Measurements from ENCODE around the gene HMGCL.
A peak's percentile ranks its signal among the peaks of the same experiment; 100 is the strongest.

Gene HMGCL

GRCh38 chr1:23776217-23776616 is 49.0 kb downstream of the HMGCL start:
- no peak for DNase-seq (ENCODE audit: low read depth)

GRCh38 chr1:23774174-23774880 is 50.9 kb downstream of the HMGCL start:
- DNase-seq (ENCODE audit: low read depth) = no peak

GRCh38 chr1:23772854-23773242 is 52.4 kb downstream of the HMGCL start:
- no peak for DNase-seq (ENCODE audit: low read depth)

DNA sequence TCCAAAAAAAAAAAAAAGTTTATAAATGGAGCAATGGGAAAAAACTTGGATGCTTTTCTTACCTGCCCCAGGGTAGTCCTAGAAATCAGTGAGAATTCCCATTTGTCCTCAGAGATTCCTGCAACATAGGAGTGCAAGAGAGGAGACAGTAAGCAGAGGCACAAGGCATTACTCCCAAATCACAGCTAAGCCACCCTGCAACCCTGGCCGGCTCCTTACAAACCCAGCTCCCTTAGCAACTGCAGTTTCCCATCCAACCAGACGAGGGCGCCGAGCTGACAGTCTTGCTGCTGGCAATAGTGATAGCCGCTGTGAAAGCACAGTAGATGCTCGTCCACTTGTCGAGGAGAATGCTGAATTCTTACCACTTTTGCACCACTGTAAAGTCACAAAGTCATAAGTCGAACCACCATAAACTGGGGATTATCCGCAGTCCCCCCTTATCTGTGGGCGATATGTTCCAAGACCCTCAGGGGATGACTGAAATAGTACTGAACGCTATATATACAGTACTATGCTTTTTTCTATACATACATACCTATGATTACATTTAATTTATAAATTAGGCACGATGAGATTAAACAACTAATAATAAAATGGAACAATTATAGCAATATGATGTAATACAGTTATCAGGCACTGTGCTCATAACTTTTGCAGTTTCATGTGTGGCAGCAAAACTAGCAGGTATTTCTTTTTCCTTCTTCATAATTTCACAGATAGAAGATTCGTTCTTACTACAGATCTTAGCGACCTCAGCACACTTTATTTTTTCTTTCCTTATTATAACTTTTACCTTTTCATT is 53.0 kb downstream of the HMGCL start:
- DNase-seq (ENCODE audit: low read depth) = peak; percentile 77

- DNase-seq (ENCODE audit: low read depth) = no peak
Observed at GRCh38 chr1:23768733-23769132, 56.5 kb downstream of the HMGCL start.

DNA sequence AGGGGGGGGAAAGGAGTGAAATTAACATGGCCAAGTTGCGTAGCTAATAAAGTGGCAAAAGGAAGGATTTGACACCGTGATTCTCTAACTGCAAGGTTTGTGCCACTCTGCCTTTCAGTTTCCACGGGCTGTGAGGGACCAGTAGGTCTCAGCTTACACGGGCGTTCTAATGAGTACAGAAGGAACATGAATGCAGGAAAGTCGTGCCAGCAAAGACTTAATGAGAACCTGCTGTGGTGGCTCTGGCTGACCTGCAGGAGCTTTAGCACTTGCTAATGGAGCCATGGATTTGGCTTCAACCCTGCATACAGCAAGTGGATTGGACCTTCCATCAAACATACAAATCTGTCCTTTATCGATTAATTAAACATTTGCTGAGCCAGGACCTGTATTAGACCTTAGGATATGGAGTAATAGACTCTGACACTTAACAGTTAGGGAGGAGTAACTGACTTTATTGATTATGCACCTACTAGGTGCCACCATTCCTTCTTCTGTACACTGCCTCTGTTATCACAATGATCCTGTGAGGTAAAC is 62.1 kb downstream of the HMGCL start:
- DNase-seq (ENCODE audit: low read depth) = no peak

- no peak for DNase-seq (ENCODE audit: low read depth)
Observed at GRCh38 chr1:23759277-23759676, 66.0 kb downstream of the HMGCL start.

- DNase-seq (ENCODE audit: low read depth) = no peak
Observed at GRCh38 chr1:23757812-23758211, 67.4 kb downstream of the HMGCL start.

DNA sequence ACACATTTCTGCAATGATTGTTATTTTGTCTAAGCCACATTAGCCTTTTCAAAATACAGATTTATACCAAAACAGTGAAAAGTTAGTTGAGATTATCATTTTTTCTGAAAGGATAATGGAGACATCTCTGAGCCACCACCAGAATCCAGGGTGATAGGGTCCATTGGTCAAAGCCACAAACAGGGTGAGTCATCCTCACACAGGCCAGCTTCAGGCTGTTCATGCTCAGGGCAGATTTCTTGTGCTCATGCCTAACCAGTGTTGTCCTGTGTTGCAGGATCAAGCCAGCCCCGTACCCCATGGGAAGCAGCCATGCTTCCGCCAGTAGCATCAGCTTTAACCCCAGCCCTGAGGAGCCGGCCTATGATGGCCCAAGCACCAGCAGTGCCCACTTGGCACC is 68.6 kb downstream of the HMGCL start:
- DNase-seq (ENCODE audit: low read depth) = no peak

DNA sequence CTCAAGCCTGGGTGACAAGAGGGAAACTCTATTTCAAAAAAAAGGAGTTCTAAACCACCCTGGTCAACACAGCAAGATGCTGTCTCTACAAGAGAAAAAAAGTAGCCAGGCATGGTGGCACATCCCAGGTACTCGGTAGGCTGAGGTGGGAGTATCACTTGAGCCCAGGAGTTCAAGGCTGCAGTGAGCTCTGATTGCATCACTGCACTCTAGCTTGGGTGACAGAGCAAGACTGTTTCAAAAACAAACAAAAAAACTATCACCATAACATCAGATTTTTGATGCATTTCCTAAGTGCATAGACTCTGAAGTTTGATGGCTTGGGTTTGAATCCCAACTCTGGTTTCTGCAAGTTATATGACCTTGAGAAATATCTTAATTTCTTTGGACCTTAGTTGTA is 72.3 kb downstream of the HMGCL start:
- no peak for DNase-seq (ENCODE audit: low read depth)

All from stimulated activated CD8-positive, alpha-beta memory T cell treated with anti-CD3 and anti-CD28 coated beads, Interleukin-12 subunit alpha, Interleukin-12 subunit beta, amount 100 ng/mL, for 1 hour (primary cell).